Kidney (tissue), 14 donors: ENCODE measurements around the gene VSIG1. TPM values are rescaled to one million over a fixed set of nuclear protein-coding genes. Genes with fewer than 3 reads are reported as not detected.

Source experiments
- DNase-seq, 5 donors: peaks; one replicate each; pipeline ENCODE4 v3.0.0-alpha.2; 2013 to 2020
- FAIRE-seq: peaks from 2 replicates; lab custom pipeline; 2012; peaks lifted over from hg19 to GRCh38; lab: Jason Lieb, UNC
- H3K27ac ChIP-seq, 2 donors: one replicate each; pipeline ENCODE4 v1.7.0; 2013; ENCODE audit warnings: low read depth in 2 of 2, low read length in 2 of 2, inconsistent platforms in 1 of 2
- H3K27me3 ChIP-seq: one replicate; pipeline ENCODE4 v1.7.1; 2013; ENCODE audit warnings: low read length, inconsistent platforms; ENCODE audit not compliant: control insufficient read depth, insufficient read depth
- H3K36me3 ChIP-seq, 3 donors: one replicate each; pipeline versions ENCODE4 v1.7.0 to v1.7.1; 2013; ENCODE audit warnings: low read length in 3 of 3, control low read depth in 1 of 3, inconsistent platforms in 1 of 3; ENCODE audit not compliant: insufficient read depth in 3 of 3, control insufficient read depth in 2 of 3
- H3K4me1 ChIP-seq, 3 donors: one replicate each; pipeline versions ENCODE4 v1.7.0 to v1.7.1; 2013; ENCODE audit warnings: low read length in 3 of 3, inconsistent platforms in 1 of 3, low read depth in 1 of 3; ENCODE audit not compliant: control insufficient read depth in 2 of 3, insufficient read depth in 2 of 3
- H3K4me3 ChIP-seq, 3 donors: one replicate each; pipeline versions ENCODE4 v1.7.0 to v1.8.1; 2013; ENCODE audit warnings: low read length in 3 of 3, control low read depth in 1 of 3, inconsistent platforms in 1 of 3
- H3K9ac ChIP-seq, 3 donors: one replicate each; pipeline versions ENCODE4 v1.7.0 to v1.7.1; 2013; ENCODE audit warnings: low read length in 3 of 3, control low read depth in 1 of 3, inconsistent platforms in 1 of 3
- H3K9me3 ChIP-seq, 3 donors: one replicate each; pipeline versions ENCODE4 v1.7.0 to v1.7.1; 2013; ENCODE audit warnings: low read length in 3 of 3, control low read depth in 1 of 3, inconsistent platforms in 1 of 3; ENCODE audit not compliant: control insufficient read depth in 2 of 3, insufficient read depth in 1 of 3
- intact Hi-C: fragments of 100-400 bp; cut with DNase I; formaldehyde crosslinking; loops from one replicate; pipeline ENCODE4 v1.11.1; 2022
- polyA plus RNA-seq: library from polyadenylated mRNA; stranded (reverse); fragments of 350-450 nt; fragmentation: Illumina TruSeq; extraction: RNeasy Lipid Tissue Mini Kit (QIAGEN cat#74804); gene quantifications from one replicate; pipeline ENCODE4 v1.2.3, GENCODE V29; 2014; ENCODE audit warnings: low read depth, low replicate concordance; ENCODE audit not compliant: insufficient read depth
- total RNA-seq: library from RNA; stranded (reverse); fragmentation: NEBNext Ultra II Directional; extraction: Animal tissue kit (Norgen Biotek cat#: 25700); gene quantifications from one replicate; pipeline ENCODE4 v1.2.1, GENCODE V29; 2021
- TF ChIP-seq, protein P1 (sequence below): IDR thresholded peaks from 3 replicates; pipeline ENCODE4 v1.5.1; 2012; ENCODE audit warnings: mild to moderate bottlenecking, moderate library complexity, borderline replicate concordance; ENCODE audit not compliant: insufficient read depth; ENCODE audit errors: extremely low read depth
- donor health status: control.
- donor health status: control.
- donor health status: control.
- donor health status: control.
- donor health status: control.
- donor health status: DM: yes; HTN: yes; CAD: no.
- donor health status: Normal renal cell carcinoma (clear cell type).

Gene VSIG1
- total and polyA plus RNA-seq, 2 donors from 2014 or later, result 1.4 TPM; not detected in 1

DNA sequence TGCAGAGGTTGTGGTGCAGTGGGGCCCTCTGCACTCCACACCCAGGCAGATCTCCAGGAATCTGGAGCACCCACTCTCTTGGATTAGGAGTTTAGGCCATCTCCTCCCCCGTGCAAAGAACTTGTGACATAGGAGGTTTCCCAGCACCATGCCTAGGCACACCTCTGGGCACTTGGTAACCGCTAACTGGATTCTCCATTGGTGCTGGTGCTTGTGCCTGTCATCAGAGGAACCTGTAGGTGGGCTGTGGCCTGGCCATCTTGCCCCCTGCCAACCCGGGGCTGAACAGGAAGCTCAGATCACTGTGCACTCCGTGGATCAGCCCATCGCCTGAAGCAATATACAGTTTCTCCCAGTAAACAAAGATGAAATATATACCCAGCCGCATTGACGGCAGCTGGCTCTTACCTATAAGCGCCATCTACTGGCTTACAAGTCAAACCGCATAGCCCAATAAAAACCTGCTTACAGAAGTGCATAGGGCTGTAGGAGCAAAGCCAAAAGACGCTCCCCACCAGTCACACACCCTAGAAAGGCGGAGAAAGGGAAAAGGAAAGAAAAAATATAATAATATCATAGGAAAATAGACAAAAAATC is 43.5 kb upstream of the VSIG1 start:
- FAIRE-seq, result peak; percentile 82
- no peaks in the 10 kb centered on the region for H3K27me3 ChIP-seq
- H3K9me3 ChIP-seq, result no peaks in the 10 kb centered on the region
- DNase-seq, result peak in 4 of 5 donors; percentile 21 to 39 (median 26)
- no peak overlapping the region for H3K4me3 ChIP-seq
- intact Hi-C loops, result no loop called here
- H3K27ac ChIP-seq, result no peak overlapping the region
- TF ChIP-seq, protein P1, sequence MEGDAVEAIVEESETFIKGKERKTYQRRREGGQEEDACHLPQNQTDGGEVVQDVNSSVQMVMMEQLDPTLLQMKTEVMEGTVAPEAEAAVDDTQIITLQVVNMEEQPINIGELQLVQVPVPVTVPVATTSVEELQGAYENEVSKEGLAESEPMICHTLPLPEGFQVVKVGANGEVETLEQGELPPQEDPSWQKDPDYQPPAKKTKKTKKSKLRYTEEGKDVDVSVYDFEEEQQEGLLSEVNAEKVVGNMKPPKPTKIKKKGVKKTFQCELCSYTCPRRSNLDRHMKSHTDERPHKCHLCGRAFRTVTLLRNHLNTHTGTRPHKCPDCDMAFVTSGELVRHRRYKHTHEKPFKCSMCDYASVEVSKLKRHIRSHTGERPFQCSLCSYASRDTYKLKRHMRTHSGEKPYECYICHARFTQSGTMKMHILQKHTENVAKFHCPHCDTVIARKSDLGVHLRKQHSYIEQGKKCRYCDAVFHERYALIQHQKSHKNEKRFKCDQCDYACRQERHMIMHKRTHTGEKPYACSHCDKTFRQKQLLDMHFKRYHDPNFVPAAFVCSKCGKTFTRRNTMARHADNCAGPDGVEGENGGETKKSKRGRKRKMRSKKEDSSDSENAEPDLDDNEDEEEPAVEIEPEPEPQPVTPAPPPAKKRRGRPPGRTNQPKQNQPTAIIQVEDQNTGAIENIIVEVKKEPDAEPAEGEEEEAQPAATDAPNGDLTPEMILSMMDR, result peak; percentile 8
- H3K9ac ChIP-seq, result no peak overlapping the region
- no peaks in the 10 kb centered on the region for H3K36me3 ChIP-seq
- H3K4me1 ChIP-seq, result no peaks in the 10 kb centered on the region

- DNase-seq, result no peak
- Histone ChIP-seq H3K27me3 (no peaks in the 10 kb centered on the region), H3K4me3 (no peak overlapping the region), H3K27ac (no peak overlapping the region), H3K9me3 (no peaks in the 10 kb centered on the region), H3K4me1 (no peaks in the 10 kb centered on the region), H3K36me3 (no peaks in the 10 kb centered on the region), H3K9ac (no peak overlapping the region)
- FAIRE-seq, result no peak
- TF ChIP-seq, protein P1, result no peak
- intact Hi-C loops, result no loop called here
Observed at GRCh38 chrX:108018656-108019381, 26.0 kb upstream of the VSIG1 start.

DNA sequence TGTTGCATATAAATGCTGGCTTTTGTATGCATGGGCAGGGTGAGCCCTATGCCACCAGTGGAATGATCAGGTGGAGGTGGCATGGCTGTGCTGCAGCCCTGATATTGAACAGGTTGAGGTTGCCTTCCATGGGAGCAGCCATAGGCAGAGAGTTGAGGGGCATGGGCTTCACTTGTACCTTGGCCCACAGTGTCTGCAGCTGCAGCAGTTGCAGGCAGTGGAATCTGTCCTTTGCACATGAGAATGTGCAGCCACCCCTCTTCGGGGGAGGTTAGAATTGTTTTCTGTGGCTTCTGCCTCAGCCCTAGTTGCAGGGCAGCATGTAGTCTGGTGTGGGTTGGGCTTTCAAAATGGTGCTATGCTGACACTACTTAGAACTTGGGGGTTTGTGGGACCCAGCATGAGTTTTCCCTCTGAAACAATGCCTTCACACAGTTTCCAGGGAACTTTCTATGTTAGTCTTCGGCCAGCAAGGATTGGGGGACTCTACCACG is 25.4 kb upstream of the VSIG1 start:
- intact Hi-C loops, result no loop called here
- DNase-seq (no peak), FAIRE-seq (no peak)
- no peak overlapping the region for H3K9ac ChIP-seq
- no peaks in the 10 kb centered on the region for H3K9me3 ChIP-seq
- H3K36me3 ChIP-seq, result no peaks in the 10 kb centered on the region
- TF ChIP-seq, protein P1, result no peak
- no peak overlapping the region for H3K4me3 ChIP-seq
- no peaks in the 10 kb centered on the region for H3K4me1 ChIP-seq
- no peaks in the 10 kb centered on the region for H3K27me3 ChIP-seq
- no peak overlapping the region for H3K27ac ChIP-seq
